Measurements from ENCODE around the gene LYST.

- TF ChIP-seq EZH2 (optimal IDR thresholded peaks at IDR 0.05; ENCODE audit: low read depth, low read length), result no peak
- TF ChIP-seq CTCF (IDR thresholded peaks at IDR 0.05; ENCODE audit: low read length), result no peak
Observed at GRCh38 chr1:235872270-235872669, 5.6 kb upstream of the LYST start.

All from MM.1S (cell line).